HL-60 (cell line): Measurements from ENCODE around the gene SLC35G6.

ENCODE experiments used
- DNase-seq, 2 experiments: peaks; one replicate each; pipeline ENCODE4 v3.0.0-alpha.2; 2010 to 2020; ENCODE audit warnings: low read depth in 1 of 2, low spot score in 1 of 2
- H3K27ac ChIP-seq: fragments of 250-450 bp; sonication (Bioruptor Pico); replicated peaks from 2 replicates; pipeline ENCODE4 v1.5.1; 2020; ENCODE audit warnings: mild to moderate bottlenecking, moderate library complexity
- H3K27me3 ChIP-seq: fragments of 250-450 bp; sonication (Bioruptor Pico); 2 replicates; pipeline ENCODE4 v1.5.1; 2021; ENCODE audit warnings: mild to moderate bottlenecking, moderate library complexity; ENCODE audit not compliant: insufficient read depth, poor library complexity, severe bottlenecking
- H3K4me3 ChIP-seq: replicated peaks from 2 replicates; pipeline ENCODE4 v1.5.1; 2011; ENCODE audit warnings: mild to moderate bottlenecking, control low read depth, low read length; ENCODE audit not compliant: insufficient read depth
- CTCF ChIP-seq: IDR thresholded peaks from one replicate; pipeline ENCODE4 v1.5.1; 2011; ENCODE audit warnings: low read length, control low read depth, inconsistent platforms; ENCODE audit not compliant: insufficient read depth
- GABPA ChIP-seq: IDR thresholded peaks from 2 replicates; pipeline ENCODE4 v1.6.1; 2012; ENCODE audit warnings: low read depth
- POLR2AphosphoS5 ChIP-seq: IDR thresholded peaks from 2 replicates; pipeline ENCODE4 v1.6.1; 2012; ENCODE audit warnings: low read depth
- REST ChIP-seq: IDR thresholded peaks from 2 replicates; pipeline ENCODE4 v1.6.1; 2012; ENCODE audit warnings: low read depth; ENCODE audit not compliant: insufficient replicate concordance
- SPI1 ChIP-seq: IDR thresholded peaks from 2 replicates; pipeline ENCODE4 v1.6.1; 2012; ENCODE audit warnings: low read depth, mild to moderate bottlenecking, borderline replicate concordance

Gene SLC35G6

DNA sequence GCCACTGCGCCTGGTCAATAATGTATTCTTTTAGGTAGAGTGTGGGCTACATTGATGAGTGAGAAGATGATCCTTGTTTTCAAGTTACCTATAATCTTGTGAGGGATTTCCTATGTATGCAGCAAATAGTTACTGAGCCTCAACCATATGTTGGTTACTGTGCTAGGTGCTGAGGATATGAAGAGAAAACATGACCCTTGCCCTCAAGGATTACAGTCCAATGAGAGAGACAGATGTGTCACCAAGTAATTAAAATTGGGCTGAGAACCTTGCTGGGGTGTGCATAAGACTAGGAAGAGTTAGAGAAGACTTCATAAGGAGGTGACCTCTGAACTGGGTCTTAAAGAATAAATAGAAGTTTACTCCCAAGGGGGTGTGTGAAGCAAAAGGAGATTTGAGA is 10.3 kb downstream of the SLC35G6 start:
- no peaks in the 10 kb centered on the region for H3K27me3 ChIP-seq
- no peak overlapping the region for H3K4me3 ChIP-seq
- no peak for DNase-seq
- no peak for TF ChIP-seq SPI1
- no peak for TF ChIP-seq CTCF
- no peak for TF ChIP-seq REST
- TF ChIP-seq GABPA: no peak
- H3K27ac ChIP-seq: no peak overlapping the region

DNA sequence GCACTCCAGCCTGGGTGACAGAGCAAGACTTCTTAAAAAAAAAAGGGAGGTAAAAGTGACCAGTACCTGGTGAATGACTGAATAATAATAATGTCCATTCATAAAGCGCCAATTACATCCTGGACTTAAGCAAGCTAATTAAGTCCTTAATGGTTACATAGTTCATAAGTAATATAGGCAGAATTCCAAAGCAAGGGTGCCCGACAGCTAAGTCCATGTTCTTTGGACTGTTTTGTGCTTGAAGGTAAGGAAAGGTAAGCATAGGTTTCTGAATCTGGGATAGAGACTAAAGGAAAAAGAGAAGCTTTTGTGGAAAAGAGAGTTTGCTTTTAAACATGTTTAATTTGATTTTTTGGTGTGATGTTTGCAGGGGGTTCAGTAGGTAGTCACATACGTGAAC is 12.7 kb downstream of the SLC35G6 start:
- Histone ChIP-seq H3K27ac (no peak overlapping the region), H3K4me3 (no peak overlapping the region), H3K27me3 (no peaks in the 10 kb centered on the region)
- no peak for DNase-seq
- TF ChIP-seq CTCF (no peak), SPI1 (no peak), GABPA (no peak), POLR2AphosphoS5 (no peak), REST (no peak)

GRCh38 chr17:7495906-7496434 is 14.7 kb downstream of the SLC35G6 start:
- Histone ChIP-seq H3K4me3 (no peak overlapping the region), H3K27ac (no peak overlapping the region), H3K27me3 (no peaks in the 10 kb centered on the region)
- DNase-seq: no peak
- no peak for TF ChIP-seq POLR2AphosphoS5
- TF ChIP-seq GABPA: no peak
- no peak for TF ChIP-seq REST
- TF ChIP-seq SPI1: no peak
- no peak for TF ChIP-seq CTCF
